Lower leg skin (tissue), 3 donors: Measurements from ENCODE around the gene PRKAR1B.

Experiments used
- CTCF ChIP-seq, 3 donors: fragments of 450-650 bp; IDR thresholded peaks; one replicate each; pipeline ENCODE4 v1.5.1; 2016; ENCODE audit warnings: antibody characterized with exemption in 3 of 3, mild to moderate bottlenecking in 3 of 3, moderate library complexity in 2 of 3
- POLR2A ChIP-seq, 2 donors: fragments of 450-650 bp; IDR thresholded peaks; one replicate each; pipeline ENCODE4 v1.6.1; 2016 to 2017; ENCODE audit warnings: antibody characterized with exemption in 2 of 2, mild to moderate bottlenecking in 1 of 2, moderate library complexity in 1 of 2

- no peak for TF ChIP-seq CTCF (IDR thresholded peaks at IDR 0.05)
- no peak for TF ChIP-seq POLR2A (IDR thresholded peaks at IDR 0.05)
Measured at GRCh38 chr7:765383-765782, 38.3 kb upstream of the PRKAR1B start.
